Mesenchymal stem cell (in vitro differentiated cells and primary cell): ENCODE data around the gene TMEM63A.
A peak's percentile ranks its signal among the peaks of the same experiment; 100 is the strongest.
"Not testable (repeated sequence)": the region's sequence is repeated elsewhere in the genome, so short reads cannot be mapped to it uniquely, and the experiment has no call there.

ENCODE experiments used
- DNase-seq: peaks from one replicate; pipeline ENCODE4 v3.0.0-alpha.2; 2013
- H2AFZ ChIP-seq: one replicate; pipeline ENCODE4 v1.6.1; 2013; ENCODE audit warnings: low read depth, mild to moderate bottlenecking, control low read depth, inconsistent platforms, low read length, moderate library complexity
- H2AK5ac ChIP-seq: 2 replicates; pipeline ENCODE4 v1.6.1; 2013; ENCODE audit warnings: low read length, moderate library complexity, mild to moderate bottlenecking, inconsistent platforms; ENCODE audit not compliant: severe bottlenecking
- H2BK120ac ChIP-seq: one replicate; pipeline ENCODE4 v1.6.1; 2013; ENCODE audit warnings: low read depth, mild to moderate bottlenecking, inconsistent platforms, low read length, moderate library complexity
- H2BK12ac ChIP-seq, 2 experiments: one replicate each; pipeline ENCODE4 v1.6.1; 2013; ENCODE audit warnings: inconsistent platforms in 2 of 2, low read length in 2 of 2, mild to moderate bottlenecking in 2 of 2, moderate library complexity in 2 of 2, control low read depth in 1 of 2
- H2BK15ac ChIP-seq: one replicate; pipeline ENCODE4 v1.6.1; 2013; ENCODE audit warnings: mild to moderate bottlenecking, low read depth, inconsistent platforms; ENCODE audit not compliant: poor library complexity, severe bottlenecking
- H2BK5ac ChIP-seq: 2 replicates; pipeline ENCODE4 v1.6.1; 2013; ENCODE audit warnings: low read depth, mild to moderate bottlenecking, low read length, control low read depth, inconsistent platforms; ENCODE audit not compliant: poor library complexity, severe bottlenecking
- H3K14ac ChIP-seq, 2 experiments: one replicate each; pipeline ENCODE4 v1.6.1; 2013; ENCODE audit warnings: inconsistent platforms in 2 of 2, low read length in 2 of 2, control low read depth in 1 of 2, mild to moderate bottlenecking in 1 of 2, moderate library complexity in 1 of 2
- H3K18ac ChIP-seq, 2 experiments: one replicate each; pipeline ENCODE4 v1.6.1; 2013; ENCODE audit warnings: inconsistent platforms in 2 of 2, low read length in 2 of 2, control low read depth in 1 of 2, low read depth in 1 of 2, mild to moderate bottlenecking in 1 of 2
- H3K23ac ChIP-seq, 2 experiments: one replicate each; pipeline ENCODE4 v1.6.1; 2013; ENCODE audit warnings: inconsistent platforms in 2 of 2, low read length in 2 of 2, mild to moderate bottlenecking in 2 of 2, moderate library complexity in 2 of 2, control low read depth in 1 of 2
- H3K27ac ChIP-seq: 2 replicates; pipeline ENCODE4 v1.5.1; 2013; ENCODE audit warnings: mild to moderate bottlenecking, moderate library complexity, low read length, control low read depth, inconsistent platforms; ENCODE audit not compliant: poor library complexity, severe bottlenecking
- H3K27me3 ChIP-seq, 2 experiments: 2 replicates each; pipeline versions ENCODE4 v1.6.1 to v1.7.0; 2013; ENCODE audit warnings: low read length in 2 of 2, mild to moderate bottlenecking in 2 of 2, moderate library complexity in 2 of 2, control low read depth in 1 of 2, inconsistent platforms in 1 of 2; ENCODE audit not compliant: control insufficient read depth in 1 of 2, insufficient read depth in 1 of 2
- H3K36me3 ChIP-seq, 2 experiments: 2 replicates each; pipeline versions ENCODE4 v1.6.1 to v1.7.0; 2013; ENCODE audit warnings: low read length in 2 of 2, control low read depth in 1 of 2, inconsistent platforms in 1 of 2, low read depth in 1 of 2, mild to moderate bottlenecking in 1 of 2; ENCODE audit not compliant: insufficient read depth in 2 of 2, control insufficient read depth in 1 of 2
- H3K4ac ChIP-seq, 2 experiments: one replicate each; pipeline ENCODE4 v1.6.1; 2013; ENCODE audit warnings: inconsistent platforms in 2 of 2, low read length in 2 of 2, mild to moderate bottlenecking in 2 of 2, moderate library complexity in 2 of 2, control low read depth in 1 of 2, low read depth in 1 of 2
- H3K4me1 ChIP-seq: 2 replicates; pipeline ENCODE4 v1.6.1; 2013; ENCODE audit warnings: low read depth, low read length, control low read depth; ENCODE audit not compliant: control insufficient read depth, insufficient read depth
- H3K4me2 ChIP-seq: 2 replicates; pipeline ENCODE4 v1.6.1; 2013; ENCODE audit warnings: low read length, mild to moderate bottlenecking, inconsistent platforms; ENCODE audit not compliant: poor library complexity, severe bottlenecking
- H3K4me3 ChIP-seq, 2 experiments: 2 replicates each; pipeline versions ENCODE4 v1.5.1 to v1.7.0; 2013; ENCODE audit warnings: low read length in 2 of 2, mild to moderate bottlenecking in 2 of 2, control low read depth in 1 of 2, low read depth in 1 of 2; ENCODE audit not compliant: insufficient read depth in 1 of 2
- H3K79me1 ChIP-seq: replicated peaks from 2 replicates; pipeline ENCODE4 v1.6.1; 2013; ENCODE audit warnings: mild to moderate bottlenecking, control low read depth, low read length, inconsistent platforms; ENCODE audit not compliant: poor library complexity, severe bottlenecking
- H3K9ac ChIP-seq: 2 replicates; pipeline ENCODE4 v1.7.0; 2013; ENCODE audit warnings: mild to moderate bottlenecking, low read length, moderate library complexity
- H3K9me3 ChIP-seq: 2 replicates; pipeline ENCODE4 v1.7.0; 2013; ENCODE audit warnings: mild to moderate bottlenecking, low read length; ENCODE audit not compliant: control insufficient read depth
- H4K8ac ChIP-seq: one replicate; pipeline ENCODE4 v1.6.1; 2013; ENCODE audit warnings: inconsistent platforms, mild to moderate bottlenecking, low read length, moderate library complexity
- H4K91ac ChIP-seq: one replicate; pipeline ENCODE4 v1.6.1; 2013; ENCODE audit warnings: mild to moderate bottlenecking, low read length, inconsistent platforms
- WGBS: methylation state at CpG from one replicate; pipeline ENCODE4 v1.1.7; 2013; ENCODE audit warnings: mixed read lengths; 5-methylcytosine and 5-hydroxymethylcytosine counted together

Gene TMEM63A

DNA sequence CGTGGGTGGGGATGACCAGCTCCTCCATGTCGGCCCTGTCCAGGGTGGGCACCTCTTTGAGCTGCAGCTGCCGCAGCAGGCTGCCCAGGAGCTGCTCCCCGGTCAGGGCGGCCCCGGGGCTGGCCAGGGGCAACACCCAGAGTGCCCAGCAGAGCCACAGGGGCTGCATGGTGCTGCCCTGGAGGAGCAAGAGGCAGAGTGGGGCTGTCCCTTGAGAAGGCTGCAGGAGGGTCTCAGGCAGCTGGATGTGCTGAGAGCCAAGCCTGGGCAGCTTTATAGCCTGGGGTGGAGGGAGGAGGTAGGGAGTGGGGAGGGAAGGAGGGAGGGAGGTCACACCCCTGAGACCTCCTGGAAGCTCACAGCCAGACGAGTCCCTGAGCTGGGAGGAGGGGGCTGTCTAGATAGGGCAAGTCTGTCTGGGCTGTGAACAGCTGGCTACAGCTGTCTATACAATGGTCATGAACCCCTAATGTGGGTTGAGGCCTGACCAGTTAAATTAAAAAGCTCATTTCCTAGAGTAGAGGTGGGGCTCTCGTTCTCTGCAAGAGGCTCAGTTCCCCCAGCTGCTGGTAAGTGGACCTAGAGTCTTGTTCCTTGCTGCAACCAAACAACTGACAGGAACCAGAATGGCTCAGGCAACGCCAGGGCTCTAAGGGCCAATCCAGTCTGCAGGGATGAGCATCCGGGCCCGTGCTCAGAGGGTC is 6.9 kb upstream of the TMEM63A start, which contains the start of gene LEFTY1:
Gene LEFTY1, minus strand, starts transcription at position 249 of the 704 bp plus-strand sequence. Its CDS starts 80 bp downstream, at position 169.
- Histone ChIP-seq H3K36me3 (no peaks in the 10 kb centered on the region), H3K4me3 (no peak within 1 kb of the TSS), H3K9me3 (no peaks in the 10 kb centered on the region), H3K23ac (peak within 1 kb of the TSS in 1 of 2 experiments; percentile 56), H2BK15ac (no peak within 1 kb of the TSS), H2BK5ac (no peak within 1 kb of the TSS), H3K27me3 (no peaks in the 10 kb centered on the region), H2AFZ (no peak within 1 kb of the TSS), H3K14ac (no peak within 1 kb of the TSS), H4K91ac (no peak within 1 kb of the TSS), H3K4me2 (no peak within 1 kb of the TSS), H3K79me1 (no peaks in the 10 kb centered on the region), H2AK5ac (no peak within 1 kb of the TSS), H3K18ac (peak within 1 kb of the TSS in 1 of 2 experiments; percentile 34), H4K8ac (no peak within 1 kb of the TSS), H3K4ac (peak within 1 kb of the TSS in 1 of 2 experiments; percentile 2), H3K9ac (no peak within 1 kb of the TSS), H2BK120ac (no peak within 1 kb of the TSS), H3K27ac (no peak within 1 kb of the TSS), H2BK12ac (no peak within 1 kb of the TSS), H3K4me1 (no peaks in the 10 kb centered on the region)
- 70% methylated on average over 11 of the region's 11 CpGs for WGBS
- no peak for DNase-seq

DNA sequence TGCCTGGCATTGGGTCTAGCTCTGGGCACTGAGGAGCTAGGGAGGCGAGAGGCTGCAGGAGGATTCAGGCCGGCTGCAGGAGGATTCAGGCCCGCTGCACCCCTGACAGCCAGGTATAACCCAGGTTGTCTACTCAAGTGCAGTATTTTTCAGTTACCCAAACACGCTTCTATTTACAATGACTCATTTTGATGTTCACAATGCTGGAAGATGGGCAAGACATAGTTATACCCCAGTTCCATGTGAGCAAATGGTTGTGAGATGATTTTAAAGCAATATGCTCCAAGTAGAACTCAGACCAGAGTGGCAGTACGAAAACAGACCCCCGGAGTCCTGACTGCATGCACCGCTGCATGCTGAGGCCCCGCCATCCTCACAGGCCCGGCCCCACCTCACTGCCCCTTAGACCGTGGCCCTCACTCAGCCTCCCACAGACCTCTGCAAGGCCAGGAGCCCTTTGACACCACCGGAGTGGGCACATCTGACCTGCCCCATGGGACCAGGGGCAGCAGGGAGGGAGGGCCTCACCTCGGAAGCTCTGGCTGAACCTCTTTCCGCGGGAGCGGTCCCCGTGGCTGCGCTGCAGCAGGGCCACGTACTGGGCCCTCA is 6.2 kb upstream of the TMEM63A start:
- H2BK120ac ChIP-seq = no peak overlapping the region
- no peak overlapping the region for H3K4ac ChIP-seq
- H3K18ac ChIP-seq = no peak overlapping the region
- no peak overlapping the region for H4K8ac ChIP-seq
- WGBS = 74% methylated on average over 17 of the region's 18 CpGs
- peaks cover 2% of the 10 kb centered on the region for H3K79me1 ChIP-seq
- H4K91ac ChIP-seq = no peak overlapping the region
- H3K9me3 ChIP-seq = no peaks in the 10 kb centered on the region
- DNase-seq = no peak
- H3K27me3 ChIP-seq = no peaks in the 10 kb centered on the region
- H2BK15ac ChIP-seq = no peak overlapping the region
- no peak overlapping the region for H3K14ac ChIP-seq
- no peak overlapping the region for H3K4me2 ChIP-seq
- H3K23ac ChIP-seq = peak overlapping the region in 1 of 2 experiments; percentile 56
- H3K36me3 ChIP-seq = no peaks in the 10 kb centered on the region
- H3K27ac ChIP-seq = no peak overlapping the region
- H3K4me1 ChIP-seq = peaks cover 3% of the 10 kb centered on the region
- no peak overlapping the region for H2AK5ac ChIP-seq
- H2BK12ac ChIP-seq = no peak overlapping the region
- H2AFZ ChIP-seq = no peak overlapping the region
- H2BK5ac ChIP-seq = no peak overlapping the region
- no peak overlapping the region for H3K9ac ChIP-seq
- H3K4me3 ChIP-seq = no peak overlapping the region

DNA sequence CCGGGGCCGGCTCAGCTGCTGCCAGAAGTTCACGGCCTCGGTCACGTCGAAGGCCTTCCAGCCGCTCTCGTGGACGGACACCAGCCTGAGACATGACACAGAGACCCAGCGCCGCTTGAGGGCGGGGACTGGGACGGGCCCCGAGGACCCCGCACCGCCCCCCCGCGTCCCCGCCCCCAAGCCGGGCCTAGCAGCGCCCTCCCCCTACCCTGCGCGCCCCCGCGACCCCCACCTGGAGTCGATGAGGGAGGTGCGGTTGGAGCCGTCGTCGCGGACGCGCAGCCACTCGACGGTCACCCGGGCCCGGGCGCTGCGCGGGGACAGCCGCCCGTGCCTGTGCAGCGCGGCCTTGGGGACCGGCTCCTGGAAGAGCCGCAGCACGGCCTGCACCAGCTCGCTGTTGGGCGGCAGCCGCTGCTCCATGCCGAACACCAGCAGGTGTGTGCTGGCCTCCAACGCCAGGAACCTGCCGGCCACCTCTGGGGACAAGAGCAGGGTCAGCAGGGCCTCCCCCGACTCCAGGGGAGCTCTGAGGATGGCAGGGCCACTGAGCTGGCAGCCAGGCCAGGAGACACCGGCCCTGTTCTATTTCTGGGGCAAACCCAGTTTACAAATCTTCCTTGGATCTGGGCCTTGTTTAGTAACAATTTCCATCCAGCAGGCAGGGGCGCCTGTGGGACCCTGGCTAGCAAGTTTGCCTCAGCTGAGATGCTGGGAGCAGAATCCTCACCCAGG is 5.5 kb upstream of the TMEM63A start:
- peak overlapping the region in 1 of 2 experiments; percentile 56 for H3K23ac ChIP-seq

DNA sequence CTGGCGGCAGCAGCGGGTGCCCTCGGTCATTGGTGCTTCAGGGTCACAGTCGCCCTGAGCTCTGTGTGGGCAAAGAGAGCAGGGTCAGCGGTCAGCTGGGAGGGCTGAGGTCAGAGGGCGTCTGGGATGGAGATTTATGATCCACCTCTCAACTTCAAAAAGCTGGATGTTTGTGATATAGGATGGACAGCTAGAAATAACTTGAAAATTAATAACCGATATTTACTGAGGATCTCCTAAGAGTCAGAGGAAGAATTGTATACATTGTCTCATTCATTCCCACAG is 4.8 kb upstream of the TMEM63A start:
- Histone ChIP-seq H3K14ac (no peak overlapping the region), H2AK5ac (no peak overlapping the region)

More for the DNA sequence above, 5.5 kb upstream of the TMEM63A start:
- not testable (repeated sequence) for H3K9me3 ChIP-seq, H3K27ac ChIP-seq, DNase-seq, H3K36me3 ChIP-seq, H3K4me2 ChIP-seq, H3K4me3 ChIP-seq, H3K14ac ChIP-seq, H2BK12ac ChIP-seq, H2BK120ac ChIP-seq, H2AFZ ChIP-seq, H3K4ac ChIP-seq, H3K4me1 ChIP-seq, H3K18ac ChIP-seq, H2BK15ac ChIP-seq, H4K8ac ChIP-seq, H3K9ac ChIP-seq, H4K91ac ChIP-seq, H2BK5ac ChIP-seq, H3K27me3 ChIP-seq, H2AK5ac ChIP-seq, H3K79me1 ChIP-seq
- 23% methylated on average over 28 of the region's 56 CpGs for WGBS

More for the DNA sequence above, 4.8 kb upstream of the TMEM63A start:
- H3K4me1 ChIP-seq = peaks cover 6% of the 10 kb centered on the region
- H3K18ac ChIP-seq = no peak overlapping the region
- H4K91ac ChIP-seq = no peak overlapping the region
- no peak overlapping the region for H3K23ac ChIP-seq
- no peak overlapping the region for H2BK120ac ChIP-seq
- no peak overlapping the region for H3K4me3 ChIP-seq
- no peak overlapping the region for H4K8ac ChIP-seq
- no peak overlapping the region for H3K4ac ChIP-seq
- no peak overlapping the region for H3K4me2 ChIP-seq
- H2BK5ac ChIP-seq = no peak overlapping the region
- DNase-seq = no peak
- H3K9me3 ChIP-seq = no peaks in the 10 kb centered on the region
- H3K79me1 ChIP-seq = peaks cover 5% of the 10 kb centered on the region
- no peaks in the 10 kb centered on the region for H3K36me3 ChIP-seq
- H2BK15ac ChIP-seq = no peak overlapping the region
- H3K27ac ChIP-seq = no peak overlapping the region
- H2AFZ ChIP-seq = no peak overlapping the region
- H3K27me3 ChIP-seq = no peaks in the 10 kb centered on the region
- H3K9ac ChIP-seq = no peak overlapping the region
- H2BK12ac ChIP-seq = no peak overlapping the region
- 88% methylated on average over 7 of the region's 7 CpGs for WGBS
